ENCODE results near the gene FIGN.

FIGN gene

GRCh38 chr2:163595028-163595427 lies 140.8 kb downstream of the FIGN start:
- TF ChIP-seq, protein P1, sequence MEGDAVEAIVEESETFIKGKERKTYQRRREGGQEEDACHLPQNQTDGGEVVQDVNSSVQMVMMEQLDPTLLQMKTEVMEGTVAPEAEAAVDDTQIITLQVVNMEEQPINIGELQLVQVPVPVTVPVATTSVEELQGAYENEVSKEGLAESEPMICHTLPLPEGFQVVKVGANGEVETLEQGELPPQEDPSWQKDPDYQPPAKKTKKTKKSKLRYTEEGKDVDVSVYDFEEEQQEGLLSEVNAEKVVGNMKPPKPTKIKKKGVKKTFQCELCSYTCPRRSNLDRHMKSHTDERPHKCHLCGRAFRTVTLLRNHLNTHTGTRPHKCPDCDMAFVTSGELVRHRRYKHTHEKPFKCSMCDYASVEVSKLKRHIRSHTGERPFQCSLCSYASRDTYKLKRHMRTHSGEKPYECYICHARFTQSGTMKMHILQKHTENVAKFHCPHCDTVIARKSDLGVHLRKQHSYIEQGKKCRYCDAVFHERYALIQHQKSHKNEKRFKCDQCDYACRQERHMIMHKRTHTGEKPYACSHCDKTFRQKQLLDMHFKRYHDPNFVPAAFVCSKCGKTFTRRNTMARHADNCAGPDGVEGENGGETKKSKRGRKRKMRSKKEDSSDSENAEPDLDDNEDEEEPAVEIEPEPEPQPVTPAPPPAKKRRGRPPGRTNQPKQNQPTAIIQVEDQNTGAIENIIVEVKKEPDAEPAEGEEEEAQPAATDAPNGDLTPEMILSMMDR (IDR thresholded peaks at IDR 0.05) = no peak
- intact Hi-C loops (cut with DNase I; ENCODE audit: low total_unique reads) = no loop called here
- Histone ChIP-seq H3K27ac (no peak overlapping the region), H3K9me3 (no peaks in the 10 kb centered on the region), H3K4me1 (peaks cover 0 to 20% (median 0%) of the 10 kb centered on the region in 4 donors), H3K4me3 (no peak overlapping the region), H3K27me3 (no peaks in the 10 kb centered on the region), H3K36me3 (no peaks in the 10 kb centered on the region)
- DNase-seq = no peak

GRCh38 chr2:163594497-163594896 lies 141.3 kb downstream of the FIGN start:
- DNase-seq = no peak
- intact Hi-C loops (cut with DNase I; ENCODE audit: low total_unique reads) = no loop called here
- H3K4me3 ChIP-seq = no peak overlapping the region
- no peak overlapping the region for H3K27ac ChIP-seq
- no peaks in the 10 kb centered on the region for H3K9me3 ChIP-seq
- TF ChIP-seq, protein P1 (IDR thresholded peaks at IDR 0.05) = no peak
- no peaks in the 10 kb centered on the region for H3K27me3 ChIP-seq
- peaks cover 0 to 20% (median 0%) of the 10 kb centered on the region in 4 donors for H3K4me1 ChIP-seq
- no peaks in the 10 kb centered on the region for H3K36me3 ChIP-seq

GRCh38 chr2:163593982-163594381 lies 141.8 kb downstream of the FIGN start:
- DNase-seq = no peak
- Histone ChIP-seq H3K4me1 (peaks cover 0 to 20% (median 0%) of the 10 kb centered on the region in 4 donors), H3K4me3 (no peak overlapping the region), H3K9me3 (no peaks in the 10 kb centered on the region), H3K27me3 (no peaks in the 10 kb centered on the region), H3K36me3 (no peaks in the 10 kb centered on the region), H3K27ac (no peak overlapping the region)
- intact Hi-C loops (cut with DNase I; ENCODE audit: low total_unique reads) = no loop called here
- TF ChIP-seq, protein P1 (IDR thresholded peaks at IDR 0.05) = no peak

- intact Hi-C loops (cut with DNase I; ENCODE audit: low total_unique reads) = no loop called here
- peaks cover 0 to 20% (median 0%) of the 10 kb centered on the region in 4 donors for H3K4me1 ChIP-seq
- no peak overlapping the region for H3K4me3 ChIP-seq
- no peaks in the 10 kb centered on the region for H3K27me3 ChIP-seq
- H3K36me3 ChIP-seq = no peaks in the 10 kb centered on the region
- DNase-seq = no peak
- no peaks in the 10 kb centered on the region for H3K9me3 ChIP-seq
- H3K27ac ChIP-seq = no peak overlapping the region
- TF ChIP-seq, protein P1 (IDR thresholded peaks at IDR 0.05) = no peak
Measured at GRCh38 chr2:163592954-163593622, 142.7 kb downstream of the FIGN start.

DNA sequence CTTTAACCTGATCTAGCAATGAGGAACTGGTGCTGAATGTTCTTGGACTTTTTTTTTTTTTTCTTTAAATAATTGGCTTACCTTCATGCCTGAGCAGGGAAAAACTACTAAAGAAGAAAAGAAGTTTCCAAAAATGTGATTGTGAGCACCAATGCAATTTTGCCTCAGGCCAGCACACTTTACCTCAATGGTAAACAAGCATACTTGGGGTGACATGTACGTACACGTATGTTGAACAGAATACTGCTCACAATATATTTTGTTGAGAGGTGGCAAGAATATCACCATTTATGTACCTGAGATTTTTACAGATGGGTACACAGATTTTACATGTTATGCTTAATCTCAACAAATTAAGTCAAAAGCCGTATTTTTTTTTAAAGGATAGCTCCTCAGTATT lies 144.3 kb downstream of the FIGN start:
- intact Hi-C loops (cut with DNase I; ENCODE audit: low total_unique reads) = no loop called here
- H3K9me3 ChIP-seq = no peaks in the 10 kb centered on the region
- peaks cover 0 to 20% (median 0%) of the 10 kb centered on the region in 4 donors for H3K4me1 ChIP-seq
- H3K36me3 ChIP-seq = no peaks in the 10 kb centered on the region
- H3K27ac ChIP-seq = no peak overlapping the region
- TF ChIP-seq, protein P1 (IDR thresholded peaks at IDR 0.05) = no peak
- H3K27me3 ChIP-seq = no peaks in the 10 kb centered on the region
- DNase-seq = no peak
- H3K4me3 ChIP-seq = no peak overlapping the region
